NB4 (cell line): ENCODE measurements around the gene SPAG5.

Source experiments
- MYC ChIP-seq: IDR thresholded peaks from 2 replicates; pipeline ENCODE4 v1.6.1; 2011; ENCODE audit warnings: low read depth, low read length
- POLR2A ChIP-seq: IDR thresholded peaks from 2 replicates; pipeline ENCODE4 v1.6.1; 2011; ENCODE audit warnings: mild to moderate bottlenecking; ENCODE audit not compliant: insufficient read length; ENCODE audit errors: extremely low read depth
- TF ChIP-seq, protein P1 (sequence below): IDR thresholded peaks from one replicate; pipeline ENCODE4 v1.5.1; 2012; ENCODE audit warnings: low read depth, low read length
- TF ChIP-seq, protein P2 (sequence below): IDR thresholded peaks from 2 replicates; pipeline ENCODE4 v1.6.1; 2011; ENCODE audit warnings: low read depth, low read length

DNA sequence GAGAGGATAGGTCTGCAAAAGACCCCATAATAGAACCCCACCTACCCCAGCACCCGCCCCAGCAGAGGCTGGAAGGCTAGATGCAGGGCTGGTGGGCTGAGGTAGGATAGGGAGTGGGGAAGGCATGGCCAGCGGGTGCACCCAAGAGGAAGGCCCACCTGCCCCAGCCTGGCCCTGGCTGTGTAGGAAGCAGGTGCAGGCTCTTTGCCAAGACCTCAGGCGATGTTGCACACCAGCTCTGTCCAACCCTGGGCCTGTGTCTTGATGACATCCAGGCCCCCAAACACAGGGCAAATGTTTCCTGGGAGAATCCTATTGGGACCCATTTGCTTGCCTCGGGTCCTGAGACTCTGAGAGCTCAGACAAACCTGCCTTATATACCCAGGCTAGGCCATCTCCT, 58.6 kb downstream of the SPAG5 start:
- TF ChIP-seq POLR2A: no peak
- TF ChIP-seq, protein P1, sequence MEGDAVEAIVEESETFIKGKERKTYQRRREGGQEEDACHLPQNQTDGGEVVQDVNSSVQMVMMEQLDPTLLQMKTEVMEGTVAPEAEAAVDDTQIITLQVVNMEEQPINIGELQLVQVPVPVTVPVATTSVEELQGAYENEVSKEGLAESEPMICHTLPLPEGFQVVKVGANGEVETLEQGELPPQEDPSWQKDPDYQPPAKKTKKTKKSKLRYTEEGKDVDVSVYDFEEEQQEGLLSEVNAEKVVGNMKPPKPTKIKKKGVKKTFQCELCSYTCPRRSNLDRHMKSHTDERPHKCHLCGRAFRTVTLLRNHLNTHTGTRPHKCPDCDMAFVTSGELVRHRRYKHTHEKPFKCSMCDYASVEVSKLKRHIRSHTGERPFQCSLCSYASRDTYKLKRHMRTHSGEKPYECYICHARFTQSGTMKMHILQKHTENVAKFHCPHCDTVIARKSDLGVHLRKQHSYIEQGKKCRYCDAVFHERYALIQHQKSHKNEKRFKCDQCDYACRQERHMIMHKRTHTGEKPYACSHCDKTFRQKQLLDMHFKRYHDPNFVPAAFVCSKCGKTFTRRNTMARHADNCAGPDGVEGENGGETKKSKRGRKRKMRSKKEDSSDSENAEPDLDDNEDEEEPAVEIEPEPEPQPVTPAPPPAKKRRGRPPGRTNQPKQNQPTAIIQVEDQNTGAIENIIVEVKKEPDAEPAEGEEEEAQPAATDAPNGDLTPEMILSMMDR: no peak
- TF ChIP-seq MYC: no peak
- TF ChIP-seq, protein P2, sequence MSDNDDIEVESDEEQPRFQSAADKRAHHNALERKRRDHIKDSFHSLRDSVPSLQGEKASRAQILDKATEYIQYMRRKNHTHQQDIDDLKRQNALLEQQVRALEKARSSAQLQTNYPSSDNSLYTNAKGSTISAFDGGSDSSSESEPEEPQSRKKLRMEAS: no peak
